Activated naive CD4-positive, alpha-beta T cell treated with Interleukin-2 at 50 U/mL for 16 hours (primary cell): ENCODE measurements around the gene IPMK.
"Not testable (repeated sequence)": the region's sequence is repeated elsewhere in the genome, so short reads cannot be mapped to it uniquely, and the experiment has no call there.

Source experiments
- DNase-seq: peaks from one replicate; pipeline ENCODE4 v3.0.0-alpha.2; 2020

Gene IPMK

DNA sequence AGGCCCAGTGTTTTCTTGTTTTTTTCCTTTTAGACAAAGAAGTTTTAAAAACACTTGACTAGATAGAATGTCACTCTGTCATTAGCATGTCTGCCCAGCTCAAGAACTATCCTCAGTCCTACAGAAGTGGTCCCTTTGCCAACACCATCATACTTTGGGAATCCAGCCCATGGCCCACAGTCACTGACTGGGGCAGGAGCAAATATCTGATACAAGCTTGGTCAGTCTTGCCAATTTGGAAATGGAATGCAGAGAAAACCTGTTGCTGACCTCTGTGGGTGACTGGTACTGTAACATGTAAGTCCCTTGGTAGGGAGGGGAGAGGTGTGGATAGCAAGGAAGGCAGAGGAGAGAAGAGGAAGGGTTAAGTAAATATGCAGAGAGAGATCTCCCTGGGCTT, 47.8 kb downstream of the IPMK start:
- DNase-seq = no peak

DNA sequence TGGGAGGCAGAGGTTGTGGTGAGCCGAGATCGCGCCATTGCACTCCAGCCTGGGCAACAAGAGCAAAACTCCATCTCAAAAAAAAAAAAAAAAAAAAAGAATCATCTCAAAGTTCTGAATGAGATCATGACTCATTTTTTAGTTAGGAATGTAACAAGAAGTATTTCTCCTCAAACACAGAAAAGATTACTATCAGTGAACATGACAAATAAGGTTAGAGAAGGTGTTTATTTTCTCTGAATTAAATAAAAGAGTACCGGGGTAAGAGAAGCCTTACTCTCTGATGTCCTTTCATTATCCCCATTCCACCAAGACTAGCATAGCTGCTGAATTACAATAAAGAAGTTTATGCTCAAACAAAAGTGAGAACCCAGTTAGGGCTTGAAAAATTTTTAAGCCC, 50.1 kb downstream of the IPMK start:
- DNase-seq = no peak

DNA sequence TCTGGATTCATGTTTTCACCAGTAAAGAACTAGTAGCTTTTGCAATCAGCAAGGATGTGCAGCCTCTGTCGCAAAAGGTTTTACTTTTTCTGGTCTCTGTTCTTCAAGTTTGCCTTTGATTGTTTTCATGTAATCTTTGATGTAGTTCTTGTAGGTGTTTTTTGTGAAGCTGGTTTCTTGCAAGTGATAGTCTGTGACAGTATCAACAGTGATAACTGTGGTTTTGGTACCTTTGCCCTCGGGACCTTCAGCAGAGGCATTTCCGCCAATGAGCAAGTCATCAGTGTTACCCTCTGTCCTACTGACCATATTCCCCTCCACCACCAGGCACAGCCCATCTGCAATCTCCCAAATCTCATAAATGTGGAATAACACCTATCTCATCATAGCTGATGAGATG, 55.1 kb downstream of the IPMK start:
- no peak for DNase-seq

DNA sequence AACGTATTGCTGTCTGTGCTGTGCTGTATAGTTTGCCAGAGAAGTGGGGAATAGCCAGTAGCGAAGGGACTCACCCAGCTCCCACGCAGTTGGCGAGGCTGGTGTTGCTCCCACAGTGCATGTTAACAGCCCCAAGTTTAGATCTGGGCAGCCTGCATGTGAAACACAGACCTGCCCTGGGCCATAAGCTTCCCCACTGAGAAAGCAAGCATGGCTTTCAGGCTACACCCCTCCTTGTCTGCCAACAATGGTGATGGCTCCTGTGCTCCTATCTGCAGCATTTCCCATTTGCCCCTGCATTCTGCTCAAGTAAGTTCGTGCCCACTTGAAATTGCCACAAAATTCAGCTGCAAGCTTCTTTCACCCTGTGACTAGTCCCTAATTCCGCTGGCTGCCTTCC, 57.5 kb downstream of the IPMK start:
- no peak for DNase-seq

DNA sequence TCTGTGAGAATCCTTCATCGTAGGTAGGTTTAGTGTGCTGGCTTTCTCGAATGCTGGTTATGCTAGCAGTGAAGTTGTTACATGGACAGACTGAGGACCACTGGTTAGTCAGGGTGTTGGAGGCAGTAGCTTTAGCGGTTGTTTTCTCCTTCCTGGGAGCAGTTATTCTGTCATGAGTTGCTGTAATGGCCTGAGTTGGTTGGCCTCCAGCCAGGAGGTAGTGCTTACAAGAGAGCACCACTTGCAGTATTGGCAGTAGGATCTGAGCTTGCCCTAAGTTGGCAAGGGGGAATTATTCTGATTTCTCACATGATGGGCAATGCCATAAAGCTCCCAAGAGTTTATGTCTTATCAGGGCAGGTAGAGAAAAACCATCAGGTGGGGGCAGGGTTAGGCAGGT, 58.0 kb downstream of the IPMK start:
- no peak for DNase-seq

DNA sequence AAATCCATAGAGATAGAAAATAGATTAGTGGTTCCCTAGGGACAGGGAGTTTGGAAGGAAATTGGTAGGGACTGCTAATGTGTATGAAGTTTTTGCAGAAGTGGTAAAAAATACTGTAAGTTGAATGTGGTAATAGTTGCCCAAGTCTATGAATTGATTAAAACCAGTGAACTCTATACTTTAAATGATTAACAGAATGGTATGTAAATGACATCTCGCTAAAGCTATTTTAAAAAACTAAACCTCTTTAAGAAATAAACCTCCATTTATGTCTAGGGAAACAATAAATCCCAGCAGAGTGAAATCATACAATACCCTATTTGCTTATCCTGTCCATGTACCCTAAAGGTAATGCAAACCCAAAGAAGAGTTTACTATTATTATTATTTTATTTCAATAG, 61.4 kb downstream of the IPMK start:
- no peak for DNase-seq

DNA sequence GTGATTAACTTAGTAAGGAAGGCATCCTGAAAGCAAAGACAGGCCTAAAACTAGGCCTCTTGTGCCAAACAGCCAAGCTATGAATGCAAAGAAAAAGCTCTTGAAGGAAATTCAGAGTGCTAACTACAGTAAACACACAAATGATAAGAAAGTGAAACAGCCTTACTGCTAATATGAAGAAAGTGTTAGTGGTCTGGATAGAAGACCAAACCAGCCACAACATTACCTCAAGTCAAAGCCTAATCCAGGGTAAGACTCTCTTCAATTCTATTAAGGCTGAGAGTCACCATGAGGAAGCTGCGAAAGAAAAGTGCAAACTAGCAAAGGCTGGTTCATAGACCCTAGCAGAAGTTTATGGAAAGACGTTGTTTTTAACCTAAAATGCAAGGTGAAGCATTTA, 66.0 kb downstream of the IPMK start:
- no peak for DNase-seq

DNA sequence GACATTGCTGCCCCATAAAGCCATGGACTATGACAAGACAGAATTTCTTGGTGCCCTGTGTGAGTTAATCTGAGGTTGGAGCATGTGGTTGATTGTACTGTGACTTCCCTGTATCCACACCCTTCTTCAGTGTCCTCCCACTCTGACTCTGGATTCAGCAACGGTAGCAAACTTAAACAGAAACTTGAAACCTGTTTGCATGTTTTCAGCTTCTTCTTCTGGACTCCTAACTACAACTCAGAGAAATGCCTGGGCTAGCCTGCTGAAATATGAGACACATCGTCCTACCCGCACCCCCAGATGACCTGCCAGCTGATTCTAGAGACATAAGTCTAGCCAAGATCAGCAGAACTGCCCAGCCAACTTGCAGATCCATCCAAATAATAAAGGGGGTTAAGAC, 78.4 kb downstream of the IPMK start:
- DNase-seq = no peak

DNA sequence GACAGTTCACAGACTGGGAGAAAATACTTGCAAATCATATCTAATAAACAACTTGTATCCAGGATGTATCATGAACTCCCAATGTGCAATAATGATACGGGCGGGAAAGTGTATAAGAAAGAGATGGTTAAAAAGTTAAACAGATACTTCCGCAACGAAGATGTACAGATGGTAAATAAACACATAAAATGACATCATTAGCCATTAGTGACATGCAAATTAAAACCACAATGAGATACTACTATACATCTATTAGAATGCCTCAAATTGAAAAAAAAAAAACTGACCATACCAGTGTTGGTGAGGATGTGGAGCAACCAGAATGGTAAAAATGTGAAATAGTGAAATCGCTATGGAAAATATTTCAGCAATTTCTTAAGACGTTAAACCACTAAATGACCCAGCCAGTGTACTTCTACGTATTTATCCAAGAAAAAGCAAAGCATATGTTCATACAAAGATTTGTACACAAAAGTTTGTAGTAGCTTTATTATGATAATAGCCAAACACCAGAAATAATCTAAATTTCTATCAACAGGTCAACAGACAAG, 83.5 kb downstream of the IPMK start:
- no peak for DNase-seq

DNA sequence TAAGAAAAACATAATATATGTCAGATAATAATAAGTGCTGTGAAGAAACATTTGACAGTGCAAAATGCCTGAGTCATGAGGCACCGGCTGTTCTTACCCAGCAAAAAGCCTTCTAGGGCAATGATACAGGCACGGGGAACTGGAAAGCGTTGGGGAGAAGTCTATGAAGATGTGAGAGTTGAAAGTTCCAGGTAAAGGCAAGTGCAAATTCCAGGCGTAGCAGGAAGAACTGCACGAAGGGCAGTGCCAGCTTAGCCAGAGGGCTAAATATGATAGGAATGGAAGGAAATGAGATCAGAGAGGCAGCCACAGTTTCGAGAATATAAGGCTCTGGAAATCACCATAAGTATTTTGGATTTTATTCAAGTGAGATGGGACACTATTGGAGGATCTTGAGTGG, 87.0 kb downstream of the IPMK start:
- no peak for DNase-seq

DNA sequence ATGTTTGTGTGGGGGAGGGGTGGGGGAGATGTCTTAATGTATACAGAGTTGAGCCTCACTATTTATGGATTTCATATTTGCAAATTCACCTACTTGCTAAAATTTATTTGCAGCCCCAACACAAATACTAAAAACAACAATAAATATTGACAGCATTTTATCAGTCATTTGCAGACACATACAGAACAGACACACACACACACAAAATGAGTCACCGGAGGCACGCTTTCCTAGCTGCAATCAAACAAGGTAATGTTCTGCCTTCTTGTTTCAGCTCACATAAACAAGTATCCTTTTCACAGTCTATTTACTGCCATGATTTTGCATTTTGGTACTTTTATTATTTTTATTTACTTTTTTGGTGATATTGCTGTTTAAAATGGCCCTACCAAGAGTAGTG, 88.5 kb downstream of the IPMK start:
- DNase-seq = no peak

DNA sequence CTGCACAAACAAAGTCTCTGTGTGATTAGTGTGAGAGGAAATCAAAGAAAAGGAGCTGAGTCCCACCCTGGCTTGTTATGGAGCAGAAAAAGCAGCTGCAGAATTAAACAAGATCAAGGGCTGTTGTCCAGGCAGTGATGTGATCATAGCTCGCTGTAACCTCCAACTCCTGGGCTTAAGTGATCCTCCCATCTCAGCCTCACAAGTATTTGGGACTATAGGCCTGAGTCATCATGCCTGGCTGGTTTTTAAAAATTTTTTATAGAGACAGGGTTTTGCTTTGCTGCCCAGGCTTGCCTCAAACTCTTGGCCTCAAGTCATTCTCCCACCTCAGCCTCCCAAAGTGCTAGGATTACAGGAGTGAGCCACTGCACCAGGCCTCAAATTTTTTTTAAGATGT, 88.9 kb downstream of the IPMK start:
- DNase-seq = no peak

DNA sequence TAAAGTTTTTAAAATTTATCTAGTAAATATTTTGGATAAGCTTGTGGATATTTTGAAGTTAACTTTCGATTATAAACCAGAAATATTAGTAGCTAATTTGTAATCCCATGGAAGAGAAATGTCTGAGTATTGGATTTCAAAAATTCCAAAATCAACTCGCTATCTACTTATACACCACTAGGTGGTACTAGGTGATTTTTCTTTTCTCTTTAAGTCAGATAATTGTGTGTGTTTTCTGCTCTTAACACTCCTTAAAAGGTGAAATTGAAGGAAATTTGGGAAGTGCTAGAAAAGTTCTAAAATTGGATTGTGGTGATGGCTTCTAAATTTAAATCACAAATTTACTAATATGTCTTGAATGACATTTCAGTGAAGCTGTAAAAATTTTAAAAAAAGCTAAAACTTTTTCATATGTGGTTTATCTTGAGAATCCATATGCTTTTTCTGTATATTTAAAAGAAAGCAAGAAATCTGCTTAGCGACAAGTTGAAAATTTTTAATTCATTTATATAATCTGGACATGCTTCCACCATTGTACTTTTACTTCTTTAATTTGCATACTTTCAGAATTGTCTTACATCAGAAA, 90.2 kb downstream of the IPMK start:
- no peak for DNase-seq

DNA sequence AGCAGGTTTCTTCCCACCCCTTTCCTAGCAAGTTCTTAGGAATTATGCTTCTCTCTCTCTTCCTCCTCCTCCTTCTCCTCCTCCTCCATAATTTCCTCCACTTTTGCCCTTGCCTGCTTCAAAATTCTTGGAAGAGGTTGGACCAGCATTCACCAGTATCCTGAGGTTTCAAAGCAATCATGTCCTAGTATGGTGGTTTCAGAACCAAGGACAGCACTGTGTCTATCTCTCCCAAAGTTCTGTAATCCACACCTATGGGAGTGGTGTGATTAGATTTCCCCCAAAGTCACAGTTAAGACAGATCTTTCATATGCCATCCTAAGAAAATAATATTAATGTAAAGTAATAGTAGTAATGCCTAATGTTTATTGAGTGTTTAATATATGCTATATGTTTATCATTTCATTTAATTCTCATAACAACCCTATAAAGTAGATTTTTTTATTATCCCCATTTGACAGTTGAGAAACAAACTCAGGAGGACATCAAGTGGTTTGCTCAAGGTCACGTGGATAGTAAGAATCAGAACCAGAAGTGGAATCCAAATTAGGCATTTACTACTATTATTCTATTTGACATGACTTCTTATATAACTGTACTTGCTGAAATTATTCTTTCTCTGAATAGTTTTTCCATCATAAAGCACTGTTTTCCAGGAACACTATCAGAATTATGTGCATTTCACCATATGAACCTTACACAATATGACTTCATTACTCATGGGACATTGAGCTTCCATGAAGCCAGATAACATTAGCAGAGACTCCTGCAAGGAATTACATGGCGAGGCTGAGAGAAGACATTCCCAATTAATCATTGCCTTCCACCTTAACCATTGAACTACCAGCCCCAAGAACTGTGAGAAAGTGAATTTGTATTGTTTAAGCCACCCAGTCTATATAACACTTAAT, 91.4 kb downstream of the IPMK start:
- no peak for DNase-seq

DNA sequence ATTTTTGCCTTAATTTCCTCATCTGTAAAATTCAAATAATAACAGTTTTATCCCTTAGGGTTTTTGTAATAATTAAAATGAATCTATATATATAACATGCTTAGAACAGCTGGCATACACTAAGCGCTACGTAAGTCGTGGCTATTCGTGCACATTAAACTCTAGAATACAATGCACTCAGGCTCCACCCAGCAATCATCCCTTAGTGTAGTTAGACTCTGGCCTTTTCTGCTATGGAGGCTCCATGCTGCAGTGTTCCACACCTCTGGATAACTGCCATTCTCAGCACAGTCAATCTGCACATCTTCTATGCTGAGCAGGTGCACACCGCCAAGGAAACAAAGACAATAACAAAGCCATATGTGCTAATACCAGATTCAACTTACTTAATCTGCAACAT, 92.9 kb downstream of the IPMK start:
- DNase-seq = no peak

DNA sequence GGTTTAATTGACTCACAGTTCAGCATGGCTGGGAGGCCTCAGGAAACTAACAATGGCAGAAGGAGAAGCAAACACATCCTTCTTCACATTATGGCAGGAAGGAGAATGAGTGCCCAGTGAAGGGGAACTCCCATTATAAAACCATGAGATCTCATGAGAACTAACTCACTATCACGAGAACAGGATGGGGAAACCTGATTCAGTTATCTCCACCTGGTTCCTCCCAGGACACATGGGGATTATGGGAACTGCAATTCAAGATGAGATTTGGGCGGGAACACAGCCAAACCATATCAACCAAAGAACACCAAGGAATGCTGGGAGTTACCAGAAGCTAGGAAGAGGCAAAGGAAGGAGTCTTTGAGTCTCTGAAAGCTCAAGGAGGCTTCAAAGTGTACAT, 94.3 kb downstream of the IPMK start:
- DNase-seq = no peak

DNA sequence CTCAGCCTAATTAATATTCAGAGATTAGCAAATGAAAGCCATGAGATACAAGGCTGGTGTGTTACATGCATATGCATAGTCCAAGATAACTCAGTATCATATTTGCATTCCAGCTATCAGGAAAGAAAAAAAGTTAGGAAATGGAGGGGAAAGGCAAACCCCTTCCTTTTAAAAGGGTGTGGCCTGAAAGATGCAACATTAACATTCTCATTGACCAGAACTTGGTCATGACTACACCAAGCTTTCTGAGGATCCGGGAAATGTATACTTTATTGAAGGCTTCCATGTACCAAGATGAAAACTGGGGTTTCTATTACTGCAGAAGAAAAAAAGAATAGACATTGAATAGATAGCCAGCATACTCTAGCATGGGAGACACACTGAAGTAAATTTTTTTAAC, 96.5 kb downstream of the IPMK start:
- DNase-seq = no peak

DNA sequence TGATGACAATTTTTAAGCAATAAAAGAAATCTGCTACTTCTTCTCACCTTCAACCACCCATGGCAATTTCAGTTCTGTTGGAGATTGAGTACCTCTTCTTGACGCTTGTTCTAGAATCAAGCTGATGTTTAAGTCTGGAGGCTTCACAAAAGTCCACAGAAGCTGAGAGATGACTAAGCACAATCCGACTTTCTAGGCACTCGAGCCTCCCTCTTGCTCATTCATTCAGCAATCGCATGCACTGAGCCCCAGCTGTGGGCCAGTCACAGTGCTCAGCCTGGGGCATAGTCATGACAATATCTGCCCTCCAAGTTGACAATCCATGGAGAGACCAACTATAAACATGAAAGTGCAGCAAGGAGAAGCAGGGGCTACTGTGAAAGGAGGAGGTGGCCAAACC, 103.2 kb downstream of the IPMK start:
- no peak for DNase-seq

DNA sequence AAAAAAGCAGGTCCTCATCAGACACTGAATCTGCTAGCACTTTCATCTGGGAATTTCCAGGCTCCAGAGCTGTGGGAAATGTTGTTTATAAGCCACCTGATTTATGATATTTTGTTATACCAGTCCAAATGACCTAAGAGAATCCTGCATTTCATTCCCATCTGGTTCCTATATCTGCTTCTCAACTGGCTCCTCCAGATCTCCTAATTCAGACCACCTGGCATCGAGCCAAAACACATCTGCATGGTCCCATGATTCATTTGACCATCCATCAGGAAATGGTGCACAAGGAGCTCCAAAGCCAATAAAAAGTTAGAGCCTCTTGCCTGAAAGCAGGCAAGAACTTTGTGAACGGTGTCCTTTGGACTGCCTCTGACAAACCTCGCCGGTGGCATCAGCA, 108.9 kb downstream of the IPMK start:
- no peak for DNase-seq

DNA sequence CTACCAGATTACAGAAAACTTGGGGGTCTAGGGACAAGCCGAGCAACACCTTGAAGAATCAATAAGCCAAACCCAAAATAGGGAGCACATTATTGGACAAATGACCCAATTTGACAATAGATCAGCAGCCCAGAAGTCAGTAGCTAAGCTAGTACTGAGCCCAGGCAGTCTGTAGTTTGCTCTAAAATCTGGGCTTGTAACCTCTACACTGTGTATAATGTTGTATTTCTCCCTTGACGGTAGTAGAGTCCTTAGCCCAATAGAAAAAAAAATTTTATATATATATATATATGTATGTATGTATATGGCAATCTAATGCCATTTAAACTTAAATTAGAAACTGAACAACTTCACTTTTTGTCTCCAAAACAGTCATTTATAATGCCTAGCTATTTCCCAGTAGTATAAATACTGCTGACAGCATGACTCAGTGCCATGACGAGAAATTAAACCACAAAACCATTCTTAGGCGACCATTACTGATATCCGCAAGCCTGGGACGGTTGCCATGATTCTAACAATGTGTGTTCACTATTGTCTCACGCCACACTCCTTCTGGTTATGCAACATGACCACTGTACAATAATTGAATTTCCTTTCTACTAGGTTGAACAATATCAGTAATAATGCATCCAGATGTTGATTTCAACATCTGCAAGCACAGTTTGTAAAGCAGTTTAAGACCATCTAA, 110.5 kb downstream of the IPMK start:
- DNase-seq = no peak

DNA sequence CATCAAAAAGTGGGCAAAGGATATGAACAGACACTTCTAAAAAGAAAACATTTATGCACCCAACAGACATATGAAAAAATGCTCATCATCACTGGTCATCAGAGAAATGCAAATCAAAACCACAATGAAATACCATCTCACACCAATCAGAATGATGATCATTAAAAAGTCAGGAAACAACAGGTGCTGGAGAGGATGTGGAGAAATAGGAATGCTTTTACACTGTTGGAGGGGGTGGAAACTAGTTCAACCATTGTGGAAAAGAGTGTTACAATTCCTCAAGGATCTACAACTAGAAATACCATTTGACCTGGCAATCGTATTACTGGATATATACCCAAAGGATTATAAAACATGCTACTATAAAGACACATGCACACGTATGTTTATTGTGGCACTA, 111.8 kb downstream of the IPMK start:
- not testable (repeated sequence) for DNase-seq

DNA sequence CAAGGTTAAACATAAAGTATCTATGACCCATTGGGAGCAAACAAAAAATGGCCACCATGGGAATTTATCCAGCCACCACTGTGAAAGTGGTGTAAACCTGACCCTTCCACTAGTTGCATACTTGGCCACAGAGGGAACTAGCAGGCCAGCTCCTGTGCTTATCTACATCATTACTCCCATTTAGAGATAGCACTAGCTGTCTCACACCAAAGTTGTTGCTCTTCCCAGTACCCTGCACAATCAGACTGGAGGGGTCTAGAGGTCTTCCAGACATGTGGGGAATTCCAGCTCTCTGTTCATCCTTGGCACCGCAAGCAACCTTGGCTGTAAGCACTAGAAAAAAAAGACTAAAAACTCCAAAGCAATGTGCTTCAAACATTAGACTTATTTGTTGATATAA, 113.9 kb downstream of the IPMK start:
- no peak for DNase-seq

DNA sequence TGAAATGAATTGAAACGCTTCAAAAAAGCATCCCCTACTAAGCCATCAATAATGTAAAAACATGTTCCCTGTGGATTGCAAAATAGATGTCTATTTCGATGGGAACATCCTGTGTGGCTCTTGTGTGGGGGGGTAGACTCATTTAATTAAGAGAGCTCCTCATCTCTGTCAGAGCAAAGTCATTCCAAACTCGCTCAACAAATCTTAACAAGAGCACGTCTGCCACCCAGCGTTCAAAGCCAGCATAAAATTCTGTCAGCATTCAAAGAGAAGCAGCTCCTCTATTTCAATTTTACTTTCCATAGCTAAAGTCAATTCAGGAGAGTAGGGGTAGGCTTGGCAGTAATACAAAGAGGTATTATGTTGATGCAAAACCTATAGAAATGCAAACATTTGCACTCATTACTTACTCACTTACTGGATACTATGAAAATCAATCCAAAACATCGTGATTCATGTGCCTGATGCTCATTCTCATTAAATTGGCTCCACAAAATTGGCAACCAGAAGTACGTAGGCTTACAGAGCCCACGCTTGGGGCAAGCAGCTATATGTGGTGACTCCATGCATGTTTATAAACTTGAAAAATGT, 114.9 kb downstream of the IPMK start:
- DNase-seq = peak; percentile 25

DNA sequence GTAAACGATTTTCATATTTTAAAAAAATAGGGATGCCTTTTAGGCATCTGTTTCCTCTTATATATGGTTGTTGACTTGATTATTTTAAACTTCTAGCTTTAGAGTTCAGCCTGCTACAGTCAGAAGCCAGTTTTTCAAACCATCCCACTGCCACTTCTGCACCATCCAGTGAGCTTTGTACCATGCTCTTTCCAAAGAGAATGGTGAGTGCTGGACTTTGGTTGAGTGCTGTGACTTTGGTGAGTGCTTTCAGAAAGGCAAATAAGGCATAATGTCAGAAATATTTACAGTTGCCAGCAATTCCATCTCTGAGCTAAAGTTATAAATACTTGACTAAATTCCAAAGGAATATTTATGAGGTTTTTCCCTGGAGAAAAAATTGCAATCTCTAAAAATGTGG, 117.4 kb downstream of the IPMK start:
- no peak for DNase-seq
